KG1 (cell line): ENCODE data around the gene MEGF9.

Experiments used
- DNase-seq: peaks from one replicate; lab custom pipeline; 2025; lab: John Stamatoyannopoulos, UW

MEGF9 gene

GRCh38 chr9:120702075-120702474 is 12.2 kb downstream of the MEGF9 start:
- no peak for DNase-seq

GRCh38 chr9:120701248-120701647 is 13.0 kb downstream of the MEGF9 start:
- no peak for DNase-seq

- DNase-seq, result no peak
These were observed 15.5 kb downstream of the MEGF9 start for GRCh38 chr9:120698766-120699165.

- no peak for DNase-seq
These were observed 16.8 kb downstream of the MEGF9 start for GRCh38 chr9:120697448-120697847.

- no peak for DNase-seq
These were observed 17.6 kb downstream of the MEGF9 start for GRCh38 chr9:120696551-120697230.

- DNase-seq, result no peak
These were observed 19.7 kb downstream of the MEGF9 start for GRCh38 chr9:120694559-120694958.

- no peak for DNase-seq
These were observed 20.6 kb downstream of the MEGF9 start for GRCh38 chr9:120693700-120694008.

- DNase-seq, result no peak
These were observed 21.2 kb downstream of the MEGF9 start for GRCh38 chr9:120692901-120693699.

GRCh38 chr9:120690372-120690771 is 23.9 kb downstream of the MEGF9 start:
- DNase-seq, result no peak

- no peak for DNase-seq
These were observed 24.4 kb downstream of the MEGF9 start for GRCh38 chr9:120689860-120690259.

GRCh38 chr9:120688758-120689157 is 25.5 kb downstream of the MEGF9 start:
- no peak for DNase-seq

- DNase-seq, result no peak
These were observed 31.1 kb downstream of the MEGF9 start for GRCh38 chr9:120683150-120683549.

- no peak for DNase-seq
These were observed 33.1 kb downstream of the MEGF9 start for GRCh38 chr9:120681121-120681520.

GRCh38 chr9:120680579-120680978 is 33.7 kb downstream of the MEGF9 start:
- DNase-seq, result no peak

GRCh38 chr9:120680161-120680560 is 34.1 kb downstream of the MEGF9 start:
- DNase-seq, result no peak

- no peak for DNase-seq
These were observed 36.3 kb downstream of the MEGF9 start for GRCh38 chr9:120677965-120678364.

- DNase-seq, result no peak
These were observed 37.4 kb downstream of the MEGF9 start for GRCh38 chr9:120676767-120677402.

- no peak for DNase-seq
These were observed 45.9 kb downstream of the MEGF9 start for GRCh38 chr9:120668399-120668798.

- no peak for DNase-seq
These were observed 50.3 kb downstream of the MEGF9 start for GRCh38 chr9:120663950-120664349.

- no peak for DNase-seq
These were observed 50.9 kb downstream of the MEGF9 start for GRCh38 chr9:120663380-120663779.

GRCh38 chr9:120662513-120662912 is 51.8 kb downstream of the MEGF9 start:
- no peak for DNase-seq

- no peak for DNase-seq
These were observed 54.6 kb downstream of the MEGF9 start for GRCh38 chr9:120659676-120660075.

GRCh38 chr9:120659209-120659608 is 55.1 kb downstream of the MEGF9 start:
- DNase-seq, result no peak
